ENCODE results near the gene TBC1D9.

The TBC1D9 gene

GRCh38 chr4:140661550-140661949, 94.6 kb downstream of the TBC1D9 start:
- Histone ChIP-seq H3K27me3 (replicated peaks; ENCODE audit: insufficient read depth, low read length) (no peaks in the 10 kb centered on the region), H3K4me2 (ENCODE audit: low read depth, low read length) (no peak overlapping the region), H4K20me1 (ENCODE audit: insufficient read depth, low read length) (no peaks in the 10 kb centered on the region), H3K9me3 (replicated peaks; ENCODE audit: insufficient read depth, low read length) (no peaks in the 10 kb centered on the region), H3K79me2 (ENCODE audit: low read length) (no peaks in the 10 kb centered on the region), H3K9ac (ENCODE audit: low read length) (no peak overlapping the region), H3K4me3 (ENCODE audit: low read length) (no peak overlapping the region), H3K27ac (ENCODE audit: low read length) (no peak overlapping the region), H3K9me2 (replicated peaks; ENCODE audit: insufficient read depth, low read length) (no peaks in the 10 kb centered on the region), H2AFZ (ENCODE audit: low read length) (no peak overlapping the region), H3K36me3 (replicated peaks; ENCODE audit: insufficient read depth, low read length) (no peaks in the 10 kb centered on the region; the same call in 1 of the 2 replicates), H3K4me1 (ENCODE audit: low read length) (0 out of 2 replicates have a peak, but pooled peaks cover 5% of the 10 kb centered on the region), H3F3A (ENCODE audit: insufficient read depth, low read length) (no peaks in the 10 kb centered on the region)
- no peak for DNase-seq
- TF ChIP-seq CTCF (IDR thresholded peaks at IDR 0.05; ENCODE audit: low read length) (no peak), EZH2 (optimal IDR thresholded peaks at IDR 0.05; ENCODE audit: low read depth, low read length) (no peak), EZH2phosphoT487 (IDR thresholded peaks at IDR 0.05; ENCODE audit: low read length) (no peak)

- TF ChIP-seq CTCF (IDR thresholded peaks at IDR 0.05; ENCODE audit: low read length) (no peak), EZH2phosphoT487 (IDR thresholded peaks at IDR 0.05; ENCODE audit: low read length) (no peak), EZH2 (optimal IDR thresholded peaks at IDR 0.05; ENCODE audit: low read depth, low read length) (no peak)
- H3K36me3 ChIP-seq (replicated peaks; ENCODE audit: insufficient read depth, low read length), result no peaks in the 10 kb centered on the region; the same call in 1 of the 2 replicates
- H3K4me1 ChIP-seq (ENCODE audit: low read length), result 0 out of 2 replicates have a peak, but pooled peaks cover 5% of the 10 kb centered on the region
Measured at GRCh38 chr4:140659943-140660700, 96.1 kb downstream of the TBC1D9 start.

GRCh38 chr4:140654495-140654814, 101.7 kb downstream of the TBC1D9 start:
- Histone ChIP-seq H3K27ac (ENCODE audit: low read length) (no peak overlapping the region), H3F3A (ENCODE audit: insufficient read depth, low read length) (no peaks in the 10 kb centered on the region), H3K4me1 (ENCODE audit: low read length) (no peaks in the 10 kb centered on the region), H3K36me3 (replicated peaks; ENCODE audit: insufficient read depth, low read length) (no peaks in the 10 kb centered on the region; the same call in 1 of the 2 replicates), H3K9me3 (replicated peaks; ENCODE audit: insufficient read depth, low read length) (no peaks in the 10 kb centered on the region), H3K9ac (ENCODE audit: low read length) (no peak overlapping the region), H3K9me2 (replicated peaks; ENCODE audit: insufficient read depth, low read length) (no peaks in the 10 kb centered on the region), H3K4me3 (ENCODE audit: low read length) (no peak overlapping the region), H3K4me2 (ENCODE audit: low read depth, low read length) (no peak overlapping the region), H3K27me3 (replicated peaks; ENCODE audit: insufficient read depth, low read length) (no peaks in the 10 kb centered on the region), H4K20me1 (ENCODE audit: insufficient read depth, low read length) (no peaks in the 10 kb centered on the region), H3K79me2 (ENCODE audit: low read length) (no peaks in the 10 kb centered on the region), H2AFZ (ENCODE audit: low read length) (no peak overlapping the region)
- no peak for DNase-seq
- TF ChIP-seq EZH2 (optimal IDR thresholded peaks at IDR 0.05; ENCODE audit: low read depth, low read length), result no peak
- no peak for TF ChIP-seq EZH2phosphoT487 (IDR thresholded peaks at IDR 0.05; ENCODE audit: low read length)
- TF ChIP-seq CTCF (IDR thresholded peaks at IDR 0.05; ENCODE audit: low read length), result no peak

More at GRCh38 chr4:140659943-140660700, 96.1 kb downstream of the TBC1D9 start:
- Histone ChIP-seq H2AFZ (ENCODE audit: low read length) (no peak overlapping the region), H4K20me1 (ENCODE audit: insufficient read depth, low read length) (no peaks in the 10 kb centered on the region), H3K9me2 (replicated peaks; ENCODE audit: insufficient read depth, low read length) (no peaks in the 10 kb centered on the region), H3K4me2 (ENCODE audit: low read depth, low read length) (no peak overlapping the region), H3K79me2 (ENCODE audit: low read length) (no peaks in the 10 kb centered on the region), H3F3A (ENCODE audit: insufficient read depth, low read length) (no peaks in the 10 kb centered on the region), H3K9ac (ENCODE audit: low read length) (no peak overlapping the region), H3K4me3 (ENCODE audit: low read length) (no peak overlapping the region), H3K27ac (ENCODE audit: low read length) (no peak overlapping the region), H3K9me3 (replicated peaks; ENCODE audit: insufficient read depth, low read length) (no peaks in the 10 kb centered on the region), H3K27me3 (replicated peaks; ENCODE audit: insufficient read depth, low read length) (no peaks in the 10 kb centered on the region)
- DNase-seq, result no peak

Data from MM.1S (cell line).